IMR-90 (cell line): ENCODE results near the gene PIKFYVE. TPM values are rescaled to one million over a fixed set of nuclear protein-coding genes. Genes with fewer than 3 reads are reported as not detected.
"Not testable (repeated sequence)": the region's sequence is repeated elsewhere in the genome, so short reads cannot be mapped to it uniquely, and the experiment has no call there.

Experiments used
- ATAC-seq: fragments of 200-7000 bp; cut with Tn5 transposase; 2 replicates; pipeline ENCODE4 v1.9.1; 2020; ENCODE audit warnings: low read depth, mild to moderate bottlenecking, moderate library complexity
- BruUV-seq: library from RNA; stranded (reverse); fragments of 400-500 nt; replicated peaks from 2 replicates; lab custom pipeline; 2021; lab: Mats Ljungman, UMichigan
- CTCF ChIA-PET: fragments of 300-600 bp; formaldehyde crosslinking; extraction: SDS; loops from one replicate; lab custom pipeline; 2021; ENCODE audit warnings: antibody characterized with exemption; lab: Yijun Ruan, JAX
- POLR2A ChIA-PET: fragments of 300-600 bp; sonication (Branson Sonifier 250); formaldehyde crosslinking; loops from one replicate; lab custom pipeline; 2022; ENCODE audit warnings: antibody characterized with exemption; ENCODE audit not compliant: unreplicated experiment; lab: Charles Lee
- DNase-seq: peaks from one replicate; pipeline ENCODE4 v3.0.0; 2013
- H2AFZ ChIP-seq: replicated peaks from 2 replicates; pipeline ENCODE3; 2013; ENCODE audit warnings: low read length, mild to moderate bottlenecking; ENCODE audit not compliant: poor library complexity
- H2AK5ac ChIP-seq: 2 replicates; pipeline ENCODE4 v1.6.1; 2013; ENCODE audit warnings: low read depth, low read length, inconsistent platforms
- H2AK9ac ChIP-seq: replicated peaks from 2 replicates; pipeline ENCODE3; 2013; ENCODE audit warnings: mild to moderate bottlenecking, low read depth, low read length, moderate library complexity; ENCODE audit not compliant: poor library complexity
- H2BK120ac ChIP-seq: 2 replicates; pipeline ENCODE4 v1.6.1; 2013; ENCODE audit warnings: low read depth, low read length, inconsistent platforms
- H2BK15ac ChIP-seq: 3 replicates; pipeline ENCODE4 v1.6.1; 2013; ENCODE audit warnings: low read depth, low read length, inconsistent platforms
- H2BK20ac ChIP-seq: 2 replicates; pipeline ENCODE4 v1.6.1; 2013; ENCODE audit warnings: low read depth, mild to moderate bottlenecking, inconsistent platforms, low read length, moderate library complexity
- H2BK5ac ChIP-seq: 2 replicates; pipeline ENCODE4 v1.6.1; 2013; ENCODE audit warnings: mild to moderate bottlenecking, low read depth, low read length, inconsistent platforms; ENCODE audit not compliant: poor library complexity, severe bottlenecking
- H3K14ac ChIP-seq: replicated peaks from 2 replicates; pipeline ENCODE4 v1.6.1; 2013; ENCODE audit warnings: low read depth, low read length, inconsistent platforms
- H3K18ac ChIP-seq: 2 replicates; pipeline ENCODE4 v1.6.1; 2013; ENCODE audit warnings: low read depth, low read length, control low read depth
- H3K23ac ChIP-seq: 2 replicates; pipeline ENCODE4 v1.6.1; 2013; ENCODE audit warnings: low read depth, low read length, inconsistent platforms
- H3K27ac ChIP-seq: 2 replicates; pipeline ENCODE4 v1.5.1; 2013; ENCODE audit warnings: mild to moderate bottlenecking, control low read depth, low read length; ENCODE audit not compliant: insufficient read depth
- H3K27me3 ChIP-seq: 2 replicates; pipeline ENCODE4 v1.6.1; 2013; ENCODE audit warnings: low read length; ENCODE audit not compliant: control insufficient read depth, insufficient read depth
- H3K36me3 ChIP-seq: 2 replicates; pipeline ENCODE4 v1.6.1; 2013; ENCODE audit warnings: low read length, mixed read lengths; ENCODE audit not compliant: control insufficient read depth, insufficient read depth
- H3K4ac ChIP-seq: 2 replicates; pipeline ENCODE4 v1.6.1; 2013; ENCODE audit warnings: low read depth, low read length, inconsistent platforms
- H3K4me1 ChIP-seq: 2 replicates; pipeline ENCODE4 v1.6.1; 2013; ENCODE audit warnings: low read length, mixed read lengths; ENCODE audit not compliant: control insufficient read depth, insufficient read depth
- H3K4me2 ChIP-seq: 2 replicates; pipeline ENCODE4 v1.6.1; 2013; ENCODE audit warnings: low read depth, mild to moderate bottlenecking, control low read depth, low read length, moderate library complexity
- H3K4me3 ChIP-seq: 2 replicates; pipeline ENCODE4 v1.5.1; 2013; ENCODE audit warnings: low read depth, mild to moderate bottlenecking, control low read depth, low read length, moderate library complexity; ENCODE audit not compliant: insufficient read depth
- H3K56ac ChIP-seq: 2 replicates; pipeline ENCODE4 v1.6.1; 2013; ENCODE audit warnings: low read length, inconsistent platforms; ENCODE audit not compliant: insufficient read depth; ENCODE audit errors: extremely low read depth
- H3K79me1 ChIP-seq, 2 experiments: 2 replicates each; pipeline ENCODE4 v1.6.1; 2013; ENCODE audit warnings: low read length in 2 of 2, inconsistent platforms in 1 of 2, low read depth in 1 of 2
- H3K9ac ChIP-seq: 2 replicates; pipeline ENCODE4 v1.6.1; 2013; ENCODE audit warnings: low read depth, low read length, control low read depth
- H3K9me1 ChIP-seq: 2 replicates; pipeline ENCODE4 v1.6.1; 2013; ENCODE audit warnings: low read length, inconsistent platforms; ENCODE audit not compliant: insufficient read depth
- H3K9me3 ChIP-seq: 2 replicates; pipeline ENCODE4 v1.6.1; 2013; ENCODE audit warnings: low read length; ENCODE audit not compliant: control insufficient read depth, insufficient read depth
- H4K20me1 ChIP-seq: 2 replicates; pipeline ENCODE4 v1.6.1; 2013; ENCODE audit warnings: low read length, inconsistent platforms; ENCODE audit not compliant: insufficient read depth
- H4K5ac ChIP-seq: 2 replicates; pipeline ENCODE4 v1.6.1; 2013; ENCODE audit warnings: mild to moderate bottlenecking, low read depth, low read length, control low read depth
- H4K8ac ChIP-seq, 2 experiments: 2 replicates each; pipeline ENCODE4 v1.6.1; 2013; ENCODE audit warnings: low read depth in 2 of 2, low read length in 2 of 2, control low read depth in 1 of 2, inconsistent platforms in 1 of 2
- H4K91ac ChIP-seq: 2 replicates; pipeline ENCODE4 v1.6.1; 2013; ENCODE audit warnings: low read depth, low read length, inconsistent platforms; ENCODE audit not compliant: insufficient read depth
- FOS ChIP-seq: fragments of 150-350 bp; IDR thresholded peaks from 2 replicates; pipeline ENCODE4 v1.6.1; 2016; ENCODE audit warnings: low read depth, low read length
- NFE2L2 ChIP-seq: fragments of 150-350 bp; IDR thresholded peaks from 2 replicates; pipeline ENCODE4 v1.6.1; 2016; ENCODE audit warnings: low read depth, mild to moderate bottlenecking, low read length
- RAD21 ChIP-seq: IDR thresholded peaks from 2 replicates; pipeline ENCODE4 v1.6.1; 2012; ENCODE audit warnings: low read length, improper control_type of control experiment
- WGBS, 2 experiments: methylation state at CpG; one replicate each; pipeline versions ENCODE4 v1.1.5 to v1.1.7; 2013; ENCODE audit warnings: missing lambda C conversion rate in 2 of 2; ENCODE audit not compliant: insufficient read length in 1 of 2; ENCODE audit errors: extremely low coverage in 2 of 2; 5-methylcytosine and 5-hydroxymethylcytosine counted together
- dilution Hi-C: fragments of 300-500 bp; cut with HindIII; formaldehyde crosslinking; loops from one replicate; pipeline ENCODE4 v1.14.3; 2018; ENCODE audit warnings: low sequenced_read_pairs; ENCODE audit not compliant: unreplicated experiment
- in situ Hi-C: fragments of 300-500 bp; cut with MboI; formaldehyde crosslinking; loops from 3 replicates; pipeline ENCODE4 v1.14.3; 2019; ENCODE audit warnings: low sequenced_read_pairs, inconsistent platforms, mixed read lengths
- intact Hi-C: fragments of 100-400 bp; cut with micrococcal nuclease; formaldehyde crosslinking; loops from 2 replicates; pipeline ENCODE4 v1.10.0; 2022
- polyA plus RNA-seq, 3 experiments: library from polyadenylated mRNA; depleted of rRNA; stranded (reverse); fragments of >200 nt; gene quantifications; 2 replicates each; pipeline ENCODE4 v1.2.3, GENCODE V29; 2012; ENCODE audit warnings: low replicate concordance in 1 of 3
- total RNA-seq: library from RNA; depleted of rRNA; stranded (reverse); fragments of >200 nt; gene quantifications from 2 replicates; pipeline ENCODE4 v1.2.3, GENCODE V29; 2012

The PIKFYVE gene
- total and polyA plus RNA-seq, 2 of the 4 experiments (the other 2 are of a cell fraction) = 9.3 to 34.6 TPM

GRCh38 chr2:208266936-208267335, 881 bp downstream of the PIKFYVE start:
- Histone ChIP-seq H3K56ac (peak overlapping the region; percentile 85; the same call in 1 of the 2 replicates), H4K91ac (no peak overlapping the region), H3K4me1 (peaks cover 5% of the 10 kb centered on the region; the same call in 1 of the 2 replicates), H3K79me1 (peaks cover 3 to 16% of the 10 kb centered on the region in 2 experiments; a peak in 3 of 4 replicates), H3K18ac (no peak overlapping the region; the same call in 1 of the 2 replicates), H2BK15ac (no peak overlapping the region), H3K9me3 (no peaks in the 10 kb centered on the region), H2BK20ac (no peak overlapping the region), H4K5ac (peak overlapping the region; percentile 45; the same call in 1 of the 2 replicates), H2BK120ac (no peak overlapping the region), H3K27me3 (no peaks in the 10 kb centered on the region), H2AFZ (no peak overlapping the region), H3K4me2 (peak overlapping the region; percentile 100), H3K27ac (peak overlapping the region; percentile 65; the same call in 1 of the 2 replicates), H3K4ac (no peak overlapping the region; the same call in 1 of the 2 replicates), H2AK5ac (no peak overlapping the region), H3K36me3 (peaks cover 2% of the 10 kb centered on the region; the same call in 1 of the 2 replicates), H3K14ac (0 out of 2 replicates have a peak overlapping the region, but pooled peaks have one; percentile 84), H4K8ac (no peak overlapping the region; a peak in 1 of 4 replicates), H2BK5ac (peak overlapping the region; percentile 35), H3K9ac (peak overlapping the region; percentile 87), H4K20me1 (peaks cover 16% of the 10 kb centered on the region; the same call in 1 of the 2 replicates), H3K9me1 (peaks cover 8% of the 10 kb centered on the region), H3K23ac (peak overlapping the region; percentile 44; the same call in 1 of the 2 replicates), H2AK9ac (no peak overlapping the region), H3K4me3 (peak overlapping the region; percentile 98)
- TF ChIP-seq FOS (no peak), RAD21 (no peak), NFE2L2 (no peak)
- dilution Hi-C loops (no loop called here), in situ Hi-C loops (loop anchor here (25.0 kb wide), 1 partner anchor 530 kb away; no protein-coding TSS in a partner anchor), intact Hi-C loops (loop anchor here (1.0 kb wide), 1 partner anchor 12 kb away; the partner anchor contains the start of gene IDH1)
- DNase-seq (peak; percentile 41), ATAC-seq (no peak)
- CTCF ChIA-PET = interaction anchor here (1.1 kb wide), 1 partner anchor 15 kb away, joined by 4 read pairs; no protein-coding TSS in a partner anchor
- BruUV-seq = TSS peak; percentile 46
- POLR2A ChIA-PET = interaction anchor here (0.5 kb wide), 1 partner anchor 1792 kb away, joined by 5 read pairs; no protein-coding TSS in a partner anchor
- no CpG with 5 or more reads among the region's 3 CpGs for WGBS, 2 experiments

DNA sequence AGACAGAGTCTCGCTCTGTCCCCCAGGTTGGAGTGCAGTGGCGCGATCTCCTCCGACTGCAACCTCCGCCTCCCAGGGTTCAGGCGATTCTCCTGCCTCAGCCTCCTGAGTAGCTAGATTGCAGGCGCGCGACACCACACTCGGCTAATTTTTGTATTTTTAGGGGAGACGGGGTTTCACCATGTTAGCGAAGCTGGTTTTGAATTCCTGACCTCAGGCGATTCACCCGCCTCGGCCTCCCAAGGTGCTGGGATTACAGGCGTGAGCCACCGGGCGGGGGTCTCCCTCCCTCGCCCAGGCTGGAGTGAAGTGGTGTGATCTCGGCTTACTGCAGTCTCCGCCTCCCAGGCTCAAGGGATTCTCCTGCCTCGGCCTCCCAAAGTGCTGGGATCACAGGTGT, 1.5 kb downstream of the PIKFYVE start:
- H2AFZ ChIP-seq, H3K4ac ChIP-seq, H2BK20ac ChIP-seq, H2BK120ac ChIP-seq, dilution Hi-C loops, H2BK5ac ChIP-seq, H3K27me3 ChIP-seq, intact Hi-C loops, CTCF ChIA-PET, H3K56ac ChIP-seq, H2AK9ac ChIP-seq, H4K91ac ChIP-seq, H4K5ac ChIP-seq, H3K4me3 ChIP-seq, H3K18ac ChIP-seq, H3K9me1 ChIP-seq, H3K36me3 ChIP-seq, H2AK5ac ChIP-seq, ATAC-seq, H2BK15ac ChIP-seq, H3K4me1 ChIP-seq, H3K14ac ChIP-seq, BruUV-seq, DNase-seq, H3K27ac ChIP-seq, H3K9me3 ChIP-seq, H3K9ac ChIP-seq, H4K8ac ChIP-seq: not testable (repeated sequence)
- in situ Hi-C loops = loop anchor here (25.0 kb wide), 1 partner anchor 530 kb away; no protein-coding TSS in a partner anchor
- Histone ChIP-seq H4K20me1 (peaks cover 16% of the 10 kb centered on the region; the same call in 1 of the 2 replicates), H3K4me2 (peak overlapping the region; percentile 100; the same call in 1 of the 2 replicates), H3K79me1 (peaks cover 3 to 16% of the 10 kb centered on the region in 2 experiments; a peak in 3 of 4 replicates), H3K23ac (peak overlapping the region; percentile 19; the same call in 1 of the 2 replicates)
- WGBS, 2 experiments = 97% methylated on average over 5 of the region's 22 CpGs; no CpG with 5 or more reads in 1 of the 2 experiments
- POLR2A ChIA-PET = interaction anchor here (1.1 kb wide), 1 partner anchor 13 kb away, joined by 9 read pairs; the partner anchor contains the start of gene IDH1
